Chondrocyte (in vitro differentiated cells): ENCODE measurements around the gene WNT9A. TPM values are rescaled to one million over a fixed set of nuclear protein-coding genes. Genes with fewer than 3 reads are reported as not detected.

Source experiments
- DNase-seq: peaks from one replicate; pipeline ENCODE4 v3.0.0; 2021; ENCODE audit warnings: mixed read lengths, low spot score
- H3K27ac Mint-ChIP-seq: one replicate; pipeline ENCODE4 v1.8.0; 2021; ENCODE audit warnings: mild to moderate bottlenecking, moderate library complexity, mixed read lengths; ENCODE audit not compliant: unreplicated experiment
- H3K27me3 Mint-ChIP-seq: 2 replicates; pipeline ENCODE4 v1.8.0; 2021; ENCODE audit warnings: low read depth, mixed read lengths
- H3K36me3 Mint-ChIP-seq: 2 replicates; pipeline ENCODE4 v1.8.0; 2021; ENCODE audit warnings: low read depth, mixed read lengths
- H3K4me1 Mint-ChIP-seq: 2 replicates; pipeline ENCODE4 v1.8.0; 2021; ENCODE audit warnings: low read depth, mild to moderate bottlenecking, mixed read lengths
- H3K4me3 Mint-ChIP-seq: one replicate; pipeline ENCODE4 v1.8.0; 2021; ENCODE audit warnings: mild to moderate bottlenecking, moderate library complexity, mixed read lengths; ENCODE audit not compliant: unreplicated experiment
- H3K9me3 Mint-ChIP-seq: 2 replicates; pipeline ENCODE4 v1.8.0; 2021; ENCODE audit warnings: low read depth, mixed read lengths
- CTCF ChIP-seq: fragments of 200-600 bp; sonication (generic); IDR thresholded peaks from 2 replicates; pipeline ENCODE4 v1.5.0; 2021; ENCODE audit warnings: antibody characterized with exemption, mild to moderate bottlenecking, moderate library complexity
- total RNA-seq: library from RNA; stranded (reverse); gene quantifications from 3 replicates; pipeline ENCODE4 v1.2.1, GENCODE V29; 2021

Gene WNT9A
- total RNA-seq, 1 donor from 2014 or later = 2.5 TPM

- Mint-ChIP-seq H3K4me1 (peaks cover 5% of the 10 kb centered on the region), H3K27me3 (no peaks in the 10 kb centered on the region), H3K36me3 (peaks cover 2% of the 10 kb centered on the region), H3K4me3 (no peak overlapping the region), H3K9me3 (no peaks in the 10 kb centered on the region), H3K27ac (no peak overlapping the region)
- peak; percentile 86 for DNase-seq
- TF ChIP-seq CTCF = no peak
These were observed 43.0 kb downstream of the WNT9A start for GRCh38 chr1:227904541-227905335.

GRCh38 chr1:227903614-227904501 lies 43.9 kb downstream of the WNT9A start:
- DNase-seq = peak; percentile 93
- Mint-ChIP-seq H3K27me3 (no peaks in the 10 kb centered on the region), H3K4me3 (no peak overlapping the region), H3K4me1 (peaks cover 5% of the 10 kb centered on the region), H3K27ac (no peak overlapping the region), H3K36me3 (peaks cover 2% of the 10 kb centered on the region), H3K9me3 (no peaks in the 10 kb centered on the region)
- TF ChIP-seq CTCF = no peak

DNA sequence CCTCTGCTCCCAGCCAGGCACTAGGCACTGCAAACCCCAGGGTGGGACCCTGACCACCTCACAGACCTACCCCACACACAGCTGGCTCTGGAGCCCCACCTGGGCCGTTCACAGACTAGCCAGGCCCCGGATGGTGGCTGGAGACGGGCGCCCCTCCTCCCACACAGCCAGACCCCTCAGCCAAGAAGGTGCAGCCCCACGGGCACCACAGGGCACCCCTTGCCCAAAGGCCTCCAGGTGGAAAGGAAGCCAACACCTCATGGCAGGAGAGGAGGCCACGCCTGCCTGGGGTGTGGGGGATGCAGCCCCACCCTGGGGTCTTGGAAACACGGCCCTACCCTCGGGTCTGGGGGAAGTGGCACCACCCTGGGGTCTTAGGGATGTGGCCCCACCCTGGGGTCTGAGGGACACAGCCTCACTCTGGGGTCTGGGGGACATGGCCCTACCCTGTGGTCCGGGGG lies 44.6 kb downstream of the WNT9A start:
- Mint-ChIP-seq H3K4me3 (no peak overlapping the region), H3K9me3 (no peaks in the 10 kb centered on the region), H3K36me3 (no peaks in the 10 kb centered on the region), H3K27ac (no peak overlapping the region), H3K4me1 (peaks cover 5% of the 10 kb centered on the region), H3K27me3 (no peaks in the 10 kb centered on the region)
- TF ChIP-seq CTCF = no peak
- DNase-seq = peak; percentile 84

GRCh38 chr1:227902641-227902990 lies 45.1 kb downstream of the WNT9A start:
- Mint-ChIP-seq H3K27me3 (no peaks in the 10 kb centered on the region), H3K9me3 (no peaks in the 10 kb centered on the region), H3K36me3 (no peaks in the 10 kb centered on the region), H3K4me3 (no peak overlapping the region), H3K4me1 (peaks cover 5% of the 10 kb centered on the region), H3K27ac (no peak overlapping the region)
- DNase-seq = peak; percentile 72
- TF ChIP-seq CTCF = no peak

GRCh38 chr1:227901906-227902640 lies 45.7 kb downstream of the WNT9A start:
- peak; percentile 18 for TF ChIP-seq CTCF
- Mint-ChIP-seq H3K27me3 (no peaks in the 10 kb centered on the region), H3K36me3 (no peaks in the 10 kb centered on the region), H3K27ac (peak overlapping the region; percentile 23), H3K4me1 (peaks cover 5% of the 10 kb centered on the region), H3K9me3 (no peaks in the 10 kb centered on the region), H3K4me3 (no peak overlapping the region)
- peak; percentile 76 for DNase-seq
